GM12878 (cell line): ENCODE results near the gene ARAP1.

Source experiments
- BCL11A ChIP-seq: IDR thresholded peaks from 2 replicates; pipeline ENCODE4 v1.6.1; 2011; ENCODE audit warnings: low read depth, low read length
- CTCF ChIP-seq, 3 experiments: IDR thresholded peaks in 2 of 3; conservative IDR thresholded peaks in 1 of 3; 2 replicates each; pipeline ENCODE4 v1.5.1; 2011; ENCODE audit warnings: low read depth in 3 of 3, low read length in 3 of 3, mild to moderate bottlenecking in 3 of 3, control low read depth in 2 of 3, moderate library complexity in 2 of 3, inconsistent platforms in 1 of 3, mixed read lengths in 1 of 3; ENCODE audit not compliant: control insufficient read depth in 2 of 3, insufficient read depth in 1 of 3; ENCODE audit errors: extremely low read depth in 1 of 3
- HDAC6 ChIP-seq: fragments of 200-600 bp; sonication (generic); IDR thresholded peaks from one replicate; pipeline ENCODE4 v1.8.0; 2017; ENCODE audit warnings: antibody characterized with exemption; ENCODE audit not compliant: unreplicated experiment
- MXI1 ChIP-seq: fragments of 150-350 bp; IDR thresholded peaks from 2 replicates; pipeline ENCODE4 v1.6.1; 2011; ENCODE audit warnings: low read depth, mild to moderate bottlenecking, inconsistent platforms, low read length, improper control_type of control experiment
- RELA ChIP-seq: fragments of 450-650 bp; IDR thresholded peaks from 2 replicates; pipeline ENCODE4 v1.8.0; 2014; ENCODE audit warnings: borderline replicate concordance; ENCODE audit not compliant: partially characterized antibody
- REST ChIP-seq: IDR thresholded peaks from 2 replicates; pipeline ENCODE4 v1.6.1; 2012; ENCODE audit warnings: mild to moderate bottlenecking, low read depth, low read length
- RFX5 ChIP-seq: IDR thresholded peaks from 2 replicates; pipeline ENCODE4 v1.6.1; 2011; ENCODE audit warnings: low read depth, low read length, improper control_type of control experiment

- TF ChIP-seq RELA (no peak), CTCF (IDR thresholded peaks at IDR 0.05 in 2 of 3, conservative IDR thresholded peaks at IDR 0.05 in 1 of 3; ENCODE audit: control insufficient read depth in 2 of 3, extremely low read depth in 1 of 3, insufficient read depth in 1 of 3, low read depth in 3 of 3, low read length in 3 of 3) (0 out of 6 replicates have a peak, but pooled peaks of 1 of the 3 experiments have one; percentile 5), RFX5 (no peak), BCL11A (no peak), REST (no peak), HDAC6 (no peak), MXI1 (peak; percentile 46; the same call in 1 of the 2 replicates)
These were observed at the start of gene ARAP1 for GRCh38 chr11:72752088-72752914.
